Fibroblast of villous mesenchyme (primary cell): ENCODE results near the gene GABRB3. TPM values are rescaled to one million over a fixed set of nuclear protein-coding genes. Genes with fewer than 3 reads are reported as not detected.

Experiments used
- DNase-seq: peaks from one replicate; pipeline ENCODE4 v3.0.0-alpha.2; 2010; ENCODE audit warnings: low read depth
- H3K4me3 ChIP-seq: 2 replicates; pipeline ENCODE4 v1.5.1; 2011; ENCODE audit warnings: low read depth, mild to moderate bottlenecking, low read length
- total RNA-seq: library from RNA; depleted of rRNA; stranded (reverse); fragments of >200 nt; gene quantifications from 2 replicates; pipeline ENCODE4 v1.2.3, GENCODE V29; 2012
- TF ChIP-seq, protein P1 (sequence below): IDR thresholded peaks from 2 replicates; pipeline ENCODE4 v1.5.1; 2012; ENCODE audit warnings: low read depth, mild to moderate bottlenecking, low read length; ENCODE audit not compliant: insufficient read depth

Gene GABRB3
- total RNA-seq, 1 donor, result 2.2 TPM

GRCh38 chr15:26766262-26766661 lies 6.6 kb downstream of the GABRB3 start:
- H3K4me3 ChIP-seq, result no peak overlapping the region
- TF ChIP-seq, protein P1, sequence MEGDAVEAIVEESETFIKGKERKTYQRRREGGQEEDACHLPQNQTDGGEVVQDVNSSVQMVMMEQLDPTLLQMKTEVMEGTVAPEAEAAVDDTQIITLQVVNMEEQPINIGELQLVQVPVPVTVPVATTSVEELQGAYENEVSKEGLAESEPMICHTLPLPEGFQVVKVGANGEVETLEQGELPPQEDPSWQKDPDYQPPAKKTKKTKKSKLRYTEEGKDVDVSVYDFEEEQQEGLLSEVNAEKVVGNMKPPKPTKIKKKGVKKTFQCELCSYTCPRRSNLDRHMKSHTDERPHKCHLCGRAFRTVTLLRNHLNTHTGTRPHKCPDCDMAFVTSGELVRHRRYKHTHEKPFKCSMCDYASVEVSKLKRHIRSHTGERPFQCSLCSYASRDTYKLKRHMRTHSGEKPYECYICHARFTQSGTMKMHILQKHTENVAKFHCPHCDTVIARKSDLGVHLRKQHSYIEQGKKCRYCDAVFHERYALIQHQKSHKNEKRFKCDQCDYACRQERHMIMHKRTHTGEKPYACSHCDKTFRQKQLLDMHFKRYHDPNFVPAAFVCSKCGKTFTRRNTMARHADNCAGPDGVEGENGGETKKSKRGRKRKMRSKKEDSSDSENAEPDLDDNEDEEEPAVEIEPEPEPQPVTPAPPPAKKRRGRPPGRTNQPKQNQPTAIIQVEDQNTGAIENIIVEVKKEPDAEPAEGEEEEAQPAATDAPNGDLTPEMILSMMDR, result no peak
- DNase-seq, result no peak

GRCh38 chr15:26759986-26760385 lies 12.9 kb downstream of the GABRB3 start:
- TF ChIP-seq, protein P1, result no peak

GRCh38 chr15:26758079-26758478 lies 14.8 kb downstream of the GABRB3 start:
- TF ChIP-seq, protein P1, result no peak
- H3K4me3 ChIP-seq, result no peak overlapping the region
- DNase-seq, result no peak

More at GRCh38 chr15:26759986-26760385, 12.9 kb downstream of the GABRB3 start:
- DNase-seq, result no peak
- H3K4me3 ChIP-seq, result no peak overlapping the region

DNA sequence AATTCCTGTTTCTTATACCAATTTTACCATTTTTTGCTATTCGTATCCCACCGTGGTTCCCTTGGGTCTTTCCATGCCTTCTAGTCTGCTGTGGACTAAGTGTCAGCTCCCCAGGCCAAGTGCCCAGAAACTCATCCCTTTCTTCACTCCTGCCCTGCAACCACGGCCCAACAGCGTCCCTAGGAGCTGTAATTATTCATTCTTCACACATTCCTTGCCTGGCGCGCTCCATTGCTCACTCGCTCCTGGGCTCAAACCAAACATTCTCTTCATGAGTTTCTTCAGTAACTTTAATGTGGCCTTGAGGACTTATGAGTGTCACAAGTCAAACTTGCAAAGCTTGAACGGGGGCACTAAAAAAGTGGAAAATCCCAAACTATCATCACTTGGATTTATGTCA lies 15.7 kb downstream of the GABRB3 start:
- TF ChIP-seq, protein P1, result no peak
- no peak overlapping the region for H3K4me3 ChIP-seq
- DNase-seq, result no peak

- DNase-seq, result no peak
- TF ChIP-seq, protein P1, result no peak
- no peak overlapping the region for H3K4me3 ChIP-seq
These were observed 28.0 kb downstream of the GABRB3 start for GRCh38 chr15:26744894-26745293.

GRCh38 chr15:26739791-26740190 lies 33.1 kb downstream of the GABRB3 start:
- no peak for DNase-seq
- TF ChIP-seq, protein P1, result no peak

DNA sequence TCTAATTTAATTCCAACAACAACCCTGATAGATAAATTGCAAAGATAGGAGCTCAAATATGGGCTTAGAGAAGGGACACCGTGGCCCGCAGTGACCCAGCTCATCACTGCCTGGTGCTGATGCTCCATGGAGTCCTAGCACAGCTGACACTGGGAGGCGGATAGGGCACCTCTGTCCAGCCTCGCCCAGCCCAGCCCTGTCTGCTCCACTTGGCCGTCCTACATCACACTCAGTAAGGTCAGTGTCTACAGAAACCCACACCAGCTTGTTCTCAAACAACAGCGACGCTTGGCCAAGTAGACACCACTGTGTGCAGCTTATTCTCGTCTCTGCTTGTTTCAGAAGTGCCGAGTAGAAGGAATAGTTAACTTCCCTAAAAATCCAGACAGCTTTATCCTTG lies 33.9 kb downstream of the GABRB3 start:
- TF ChIP-seq, protein P1, result no peak
- H3K4me3 ChIP-seq, result no peak overlapping the region
- DNase-seq, result no peak

More at GRCh38 chr15:26739791-26740190, 33.1 kb downstream of the GABRB3 start:
- no peak overlapping the region for H3K4me3 ChIP-seq
